K562 (cell line): ENCODE results near the gene SIRT2. TPM values are rescaled to one million over a fixed set of nuclear protein-coding genes. Genes with fewer than 3 reads are reported as not detected.
A peak's percentile ranks its signal among the peaks of the same experiment; 100 is the strongest.

Source experiments
- ATAC-seq: fragments of 200-7000 bp; cut with Tn5 transposase; 3 replicates; pipeline ENCODE4 v1.9.1; 2020; ENCODE audit warnings: moderate library complexity
- BruUV-seq: library from RNA; stranded (reverse); fragments of 400-500 nt; replicated peaks from 2 replicates; lab custom pipeline; 2021; lab: Mats Ljungman, UMichigan
- CTCF ChIA-PET: fragments of 300-600 bp; formaldehyde crosslinking; extraction: SDS; loops from one replicate; lab custom pipeline; 2021; ENCODE audit warnings: low intra/inter-chr PET ratio; lab: Yijun Ruan, JAX
- POLR2A ChIA-PET: fragments of 300-600, 350-650 bp; sonication (Branson Sonifier 250); formaldehyde crosslinking; extraction: SDS; loops from one replicate; lab custom pipeline; 2021; ENCODE audit warnings: antibody characterized with exemption, inconsistent platforms; lab: Yijun Ruan, JAX
- DNase-seq, 4 experiments: peaks; one replicate each; pipeline versions ENCODE4 v3.0.0 to v3.0.0-alpha.2; 2011 to 2018; ENCODE audit warnings: low spot score in 3 of 4, mixed read lengths in 3 of 4; ENCODE audit errors: extremely low read depth in 1 of 4
- FAIRE-seq: peaks from 2 replicates; lab custom pipeline; 2011; peaks lifted over from hg19 to GRCh38; lab: Jason Lieb, UNC
- H2AFZ ChIP-seq: 2 replicates; pipeline ENCODE4 v1.6.0; 2011; ENCODE audit warnings: low read depth, low read length, control low read depth, inconsistent platforms
- H3K27ac ChIP-seq: fragments of 200-600 bp; 3 replicates; pipeline ENCODE4 v1.8.0; 2011; ENCODE audit warnings: low read depth, mild to moderate bottlenecking, control low read depth, inconsistent platforms, low read length, moderate library complexity, mixed read lengths; ENCODE audit errors: extremely low read depth
- H3K27me3 ChIP-seq, 2 experiments: fragments of 300-600 bp in 1 of 2; 2 replicates in 1 of 2; 3 replicates in 1 of 2; pipeline versions ENCODE4 v1.6.0 to v1.8.0; 2011; ENCODE audit warnings: inconsistent platforms in 2 of 2, low read length in 2 of 2, mild to moderate bottlenecking in 1 of 2, mixed read lengths in 1 of 2, moderate library complexity in 1 of 2; ENCODE audit not compliant: control insufficient read depth in 2 of 2, insufficient read depth in 2 of 2
- H3K36me3 ChIP-seq: fragments of 300-600 bp; 3 replicates; pipeline ENCODE4 v1.8.0; 2011; ENCODE audit warnings: mild to moderate bottlenecking, low read length, inconsistent platforms; ENCODE audit not compliant: control insufficient read depth, insufficient read depth
- H3K4me1 ChIP-seq, 2 experiments: fragments of 200-600 bp in 1 of 2; replicated peaks in 1 of 2; 2 replicates in 1 of 2; 3 replicates in 1 of 2; pipeline versions ENCODE4 v1.5.1 to v1.8.0; 2011; ENCODE audit warnings: inconsistent platforms in 2 of 2, low read length in 2 of 2, mild to moderate bottlenecking in 1 of 2, mixed read lengths in 1 of 2, moderate library complexity in 1 of 2; ENCODE audit not compliant: control insufficient read depth in 2 of 2, insufficient read depth in 2 of 2
- H3K4me2 ChIP-seq: 2 replicates; pipeline ENCODE4 v1.6.1; 2011; ENCODE audit warnings: low read length, control low read depth, inconsistent platforms, mixed read lengths; ENCODE audit not compliant: insufficient read depth
- H3K4me3 ChIP-seq: fragments of 200-600 bp; sonication (generic), shearing (Covaris generic); 2 replicates; pipeline ENCODE4 v1.5.1; 2016; ENCODE audit warnings: control low read depth, inconsistent platforms
- H3K79me2 ChIP-seq: fragments of 200-600 bp; 3 replicates; pipeline ENCODE4 v1.8.0; 2011; ENCODE audit warnings: low read length, inconsistent platforms; ENCODE audit not compliant: control insufficient read depth, insufficient read depth
- H3K9ac ChIP-seq, 2 experiments: 2 replicates each; pipeline versions ENCODE4 v1.6.0 to v1.6.1; 2011; ENCODE audit warnings: low read depth in 2 of 2, low read length in 2 of 2, control low read depth in 1 of 2, inconsistent platforms in 1 of 2, mild to moderate bottlenecking in 1 of 2, mixed read lengths in 1 of 2; ENCODE audit not compliant: insufficient read depth in 1 of 2
- H3K9me1 ChIP-seq: one replicate; pipeline ENCODE4 v1.6.0; 2011; ENCODE audit warnings: inconsistent platforms, mild to moderate bottlenecking, low read length, moderate library complexity; ENCODE audit not compliant: control insufficient read depth, insufficient read depth
- H3K9me3 ChIP-seq: replicated peaks from 2 replicates; pipeline ENCODE4 v1.5.1; 2011; ENCODE audit warnings: low read depth, low read length, inconsistent platforms; ENCODE audit not compliant: control insufficient read depth, insufficient read depth
- H4K20me1 ChIP-seq: replicated peaks from 2 replicates; pipeline ENCODE4 v1.6.1; 2011; ENCODE audit warnings: low read length, inconsistent platforms, mixed read lengths; ENCODE audit not compliant: control insufficient read depth, insufficient read depth
- CBX2 ChIP-seq: fragments of 200-600 bp; sonication (generic); IDR thresholded peaks from one replicate; pipeline ENCODE4 v1.6.1; 2012; ENCODE audit warnings: mild to moderate bottlenecking, low read length, inconsistent platforms; ENCODE audit not compliant: insufficient read depth, poor library complexity, severe bottlenecking
- GABPB2 ChIP-seq: fragments of 250-450 bp; sonication (Bioruptor Pico); conservative IDR thresholded peaks from 2 replicates; pipeline ENCODE4 v1.5.1; 2021; ENCODE audit warnings: mild to moderate bottlenecking
- LEF1 ChIP-seq: fragments of 450-650 bp; IDR thresholded peaks from 2 replicates; pipeline ENCODE4 v1.6.1; 2016; ENCODE audit warnings: mild to moderate bottlenecking
- PCBP1 ChIP-seq: fragments of 200-400 bp; formaldehyde crosslinking; IDR thresholded peaks from 2 replicates; pipeline ENCODE4 v1.6.1; 2018; ENCODE audit warnings: mild to moderate bottlenecking, low read depth, low read length; ENCODE audit not compliant: poor library complexity, severe bottlenecking
- SMAD2 ChIP-seq: fragments of 150-350 bp; IDR thresholded peaks from 2 replicates; pipeline ENCODE4 v1.6.1; 2014; ENCODE audit warnings: low read depth, mild to moderate bottlenecking, low read length
- SMARCA5 ChIP-seq: fragments of 450-650 bp; IDR thresholded peaks from 2 replicates; pipeline ENCODE4 v1.6.1; 2016
- WGBS: fragments of 100-300 bp; shearing (Covaris generic); methylation state at CpG from one replicate; pipeline ENCODE4 v1.1.6; 2016; ENCODE audit warnings: low coverage, mixed read lengths; ENCODE audit not compliant: insufficient coverage; ENCODE audit errors: missing lambda C conversion rate; 5-methylcytosine and 5-hydroxymethylcytosine counted together
- in situ Hi-C: fragments of 300-500 bp; cut with MboI; formaldehyde crosslinking; loops from 4 replicates; pipeline ENCODE4 v1.15.0; 2018; ENCODE audit warnings: inconsistent platforms, mixed read lengths
- intact Hi-C: fragments of 100-400 bp; cut with micrococcal nuclease; formaldehyde crosslinking; loops from 2 replicates; pipeline ENCODE4 v1.14.2; 2022
- polyA plus RNA-seq, 8 experiments: library from polyadenylated mRNA; depleted of rRNA in 4 of 8; stranded (reverse) in 5 of 8; unstranded in 3 of 8; fragments of >200 nt; fragmentation: Nextera tagmentation in 2 of 8; fragmentation: Illumina TruSeq in 1 of 8; extraction: Ambion mirVana in 2 of 8; extraction: Trizol in 1 of 8; gene quantifications; 2 replicates each; pipeline versions ENCODE4 v1.2.1 to v1.2.3, GENCODE V29; 2011 to 2014; ENCODE audit warnings: inconsistent platforms in 1 of 8, missing spikeins in 1 of 8
- total RNA-seq, 7 experiments: library from RNA; depleted of rRNA in 6 of 7; stranded (reverse); fragments of >200 nt in 6 of 7; fragmentation: Illumina TruSeq in 2 of 7; extraction: Trizol in 2 of 7; gene quantifications; 2 replicates each; pipeline versions ENCODE4 v1.2.1 to v1.2.3, GENCODE V29; 2011 to 2021; ENCODE audit warnings: low replicate concordance in 1 of 7
- TF ChIP-seq, protein P1 (sequence below): sonication (generic); formaldehyde crosslinking; IDR thresholded peaks from 2 replicates; pipeline ENCODE4 v1.8.1; 2023; ENCODE audit warnings: mild to moderate bottlenecking, missing genetic modification reagents
- TF ChIP-seq, protein P2 (sequence below): fragments of 250-450 bp; sonication (Bioruptor Pico); IDR thresholded peaks from 2 replicates; pipeline ENCODE4 v1.5.0; 2021
- TF ChIP-seq, protein P3 (sequence below): fragments of 250-450 bp; sonication (Bioruptor Pico); IDR thresholded peaks from 2 replicates; pipeline ENCODE4 v1.8.0; 2022; ENCODE audit warnings: inconsistent platforms

The SIRT2 gene
- total and polyA plus RNA-seq, 9 of the 15 experiments (the other 6 are each of a cell fraction or from before 2014, with no cell fraction given): 2.3 to 35.2 (median 22.9) TPM

DNA sequence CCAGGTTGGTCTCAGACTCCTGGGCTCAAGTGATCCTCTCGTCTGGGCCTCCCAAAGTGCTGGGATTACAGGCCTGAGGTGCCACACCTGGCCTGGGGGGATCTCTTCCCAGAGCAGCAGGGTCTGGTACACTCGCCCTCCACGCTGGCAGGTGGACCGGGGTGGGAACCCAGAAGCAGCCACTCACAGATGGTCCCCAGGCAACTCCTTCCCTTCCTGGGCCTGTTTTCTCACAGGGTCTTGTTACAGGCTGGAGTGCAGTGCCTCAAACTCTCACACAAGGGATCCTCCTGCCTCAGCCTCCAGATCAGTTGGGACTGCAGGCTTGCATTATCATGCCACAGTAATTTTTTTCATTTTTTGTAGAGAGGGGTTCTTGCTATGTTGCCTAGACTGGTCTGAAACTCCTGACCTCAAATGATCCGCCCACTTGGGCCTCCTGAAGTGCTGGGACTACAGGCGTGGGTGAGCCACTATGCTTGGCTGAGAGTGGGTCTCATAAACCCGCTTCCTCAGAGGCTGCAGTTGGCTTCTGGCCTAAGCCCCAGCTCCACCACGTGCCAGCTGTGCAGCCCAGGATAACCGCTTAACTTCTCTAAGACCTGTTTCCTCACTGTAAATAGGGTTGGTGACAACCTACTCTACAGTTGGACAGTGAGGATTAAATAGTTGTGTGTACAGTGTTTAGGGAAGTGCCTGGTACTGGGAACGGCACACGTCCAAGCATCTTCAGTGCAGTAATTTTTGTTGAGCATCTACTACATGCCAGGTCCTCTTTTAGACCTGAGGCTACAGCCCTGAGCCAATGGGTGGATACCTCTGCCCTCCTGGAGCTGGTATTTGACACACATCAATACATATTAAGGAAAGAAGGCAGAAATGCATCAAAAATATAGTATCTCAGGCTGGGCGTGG lies 13.4 kb upstream of the SIRT2 start (continued):
- TF ChIP-seq CBX2: no peak
- no peak for TF ChIP-seq SMARCA5

DNA sequence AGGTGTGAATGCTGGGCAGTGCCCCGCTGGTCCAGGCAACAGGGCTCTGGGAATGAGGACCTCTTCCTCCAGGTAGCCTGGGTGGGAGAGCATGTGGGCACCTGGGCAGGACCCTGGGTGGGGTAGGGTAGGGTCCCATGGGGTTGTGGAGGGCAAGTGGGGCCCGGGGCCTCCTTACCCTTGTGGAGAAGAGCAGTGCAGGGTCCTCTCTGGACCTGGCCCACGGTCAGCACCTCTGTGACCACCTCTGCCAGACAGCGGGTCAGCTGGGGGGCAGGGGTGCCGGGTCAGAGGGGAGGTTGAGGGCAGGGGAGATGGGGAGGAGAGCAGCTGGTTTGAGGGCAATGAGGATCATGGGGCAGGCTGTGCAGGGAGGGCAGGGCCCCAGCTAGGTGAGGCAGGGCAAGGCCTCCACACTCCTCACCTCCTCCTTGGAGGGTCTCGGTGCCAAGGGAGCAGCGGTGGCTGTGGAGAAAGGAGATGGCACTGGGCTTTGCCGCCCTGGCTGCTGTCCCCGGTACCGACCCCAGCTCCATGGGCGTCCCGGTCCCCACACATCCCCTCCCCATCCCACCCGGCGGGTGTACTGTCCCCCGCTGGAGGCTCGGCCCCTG lies 12.1 kb upstream of the SIRT2 start:
- Histone ChIP-seq H3K4me2 (no peak overlapping the region), H2AFZ (no peak overlapping the region), H4K20me1 (no peaks in the 10 kb centered on the region), H3K9ac (peak overlapping the region in 1 of 2 experiments; percentile 68; a peak in 2 of 4 replicates), H3K9me1 (no peaks in the 10 kb centered on the region), H3K4me3 (no peak overlapping the region), H3K9me3 (no peaks in the 10 kb centered on the region), H3K79me2 (no peaks in the 10 kb centered on the region), H3K27ac (no peak overlapping the region), H3K36me3 (peaks cover 11% of the 10 kb centered on the region; the same call in 1 of the 3 replicates), H3K4me1 (peaks cover 0 to 48% of the 10 kb centered on the region in 2 experiments; a peak in 3 of 5 replicates), H3K27me3 (no peaks in the 10 kb centered on the region)
- CTCF ChIA-PET: no interaction called here
- ATAC-seq (no peak), FAIRE-seq (no peak), DNase-seq (no peak)
- POLR2A ChIA-PET: no interaction called here
- BruUV-seq: no TSS peak
- intact Hi-C loops (no loop called here), in situ Hi-C loops (no loop called here)
- TF ChIP-seq SMAD2: no peak
- TF ChIP-seq PCBP1: peak; percentile 21
- TF ChIP-seq, protein P1, sequence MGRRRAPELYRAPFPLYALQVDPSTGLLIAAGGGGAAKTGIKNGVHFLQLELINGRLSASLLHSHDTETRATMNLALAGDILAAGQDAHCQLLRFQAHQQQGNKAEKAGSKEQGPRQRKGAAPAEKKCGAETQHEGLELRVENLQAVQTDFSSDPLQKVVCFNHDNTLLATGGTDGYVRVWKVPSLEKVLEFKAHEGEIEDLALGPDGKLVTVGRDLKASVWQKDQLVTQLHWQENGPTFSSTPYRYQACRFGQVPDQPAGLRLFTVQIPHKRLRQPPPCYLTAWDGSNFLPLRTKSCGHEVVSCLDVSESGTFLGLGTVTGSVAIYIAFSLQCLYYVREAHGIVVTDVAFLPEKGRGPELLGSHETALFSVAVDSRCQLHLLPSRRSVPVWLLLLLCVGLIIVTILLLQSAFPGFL (CRISPR knock-in tag): no peak
- TF ChIP-seq, protein P2, sequence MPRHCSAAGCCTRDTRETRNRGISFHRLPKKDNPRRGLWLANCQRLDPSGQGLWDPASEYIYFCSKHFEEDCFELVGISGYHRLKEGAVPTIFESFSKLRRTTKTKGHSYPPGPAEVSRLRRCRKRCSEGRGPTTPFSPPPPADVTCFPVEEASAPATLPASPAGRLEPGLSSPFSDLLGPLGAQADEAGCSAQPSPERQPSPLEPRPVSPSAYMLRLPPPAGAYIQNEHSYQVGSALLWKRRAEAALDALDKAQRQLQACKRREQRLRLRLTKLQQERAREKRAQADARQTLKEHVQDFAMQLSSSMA (CRISPR knock-in tag): no peak
- TF ChIP-seq GABPB2 (CRISPR knock-in tag): no peak
- TF ChIP-seq, protein P3, sequence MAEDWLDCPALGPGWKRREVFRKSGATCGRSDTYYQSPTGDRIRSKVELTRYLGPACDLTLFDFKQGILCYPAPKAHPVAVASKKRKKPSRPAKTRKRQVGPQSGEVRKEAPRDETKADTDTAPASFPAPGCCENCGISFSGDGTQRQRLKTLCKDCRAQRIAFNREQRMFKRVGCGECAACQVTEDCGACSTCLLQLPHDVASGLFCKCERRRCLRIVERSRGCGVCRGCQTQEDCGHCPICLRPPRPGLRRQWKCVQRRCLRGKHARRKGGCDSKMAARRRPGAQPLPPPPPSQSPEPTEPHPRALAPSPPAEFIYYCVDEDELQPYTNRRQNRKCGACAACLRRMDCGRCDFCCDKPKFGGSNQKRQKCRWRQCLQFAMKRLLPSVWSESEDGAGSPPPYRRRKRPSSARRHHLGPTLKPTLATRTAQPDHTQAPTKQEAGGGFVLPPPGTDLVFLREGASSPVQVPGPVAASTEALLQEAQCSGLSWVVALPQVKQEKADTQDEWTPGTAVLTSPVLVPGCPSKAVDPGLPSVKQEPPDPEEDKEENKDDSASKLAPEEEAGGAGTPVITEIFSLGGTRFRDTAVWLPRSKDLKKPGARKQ: no peak
- TF ChIP-seq LEF1: no peak
- WGBS: 46% methylated on average over 3 of the region's 16 CpGs
